HFF-Myc (cell line): ENCODE measurements around the gene GLIPR2.

Source experiments
- DNase-seq: peaks from one replicate; pipeline ENCODE4 v3.0.0-alpha.2; 2011; ENCODE audit warnings: low read depth; ENCODE audit errors: extremely low read depth
- H3K4me3 ChIP-seq: replicated peaks from 2 replicates; pipeline ENCODE4 v1.5.1; 2011; ENCODE audit warnings: low read depth, mild to moderate bottlenecking, control low read depth, low read length
- CTCF ChIP-seq: IDR thresholded peaks from 2 replicates; pipeline ENCODE4 v1.5.1; 2012; ENCODE audit warnings: mild to moderate bottlenecking, low read depth, low read length, control low read depth; ENCODE audit errors: missing control alignments

Gene GLIPR2

GRCh38 chr9:36120705-36121104 lies 15.8 kb upstream of the GLIPR2 start:
- no peak overlapping the region for H3K4me3 ChIP-seq
- TF ChIP-seq CTCF, result no peak
- no peak for DNase-seq

GRCh38 chr9:36121971-36122370 lies 14.6 kb upstream of the GLIPR2 start:
- no peak for TF ChIP-seq CTCF
- no peak overlapping the region for H3K4me3 ChIP-seq
- DNase-seq, result no peak

DNA sequence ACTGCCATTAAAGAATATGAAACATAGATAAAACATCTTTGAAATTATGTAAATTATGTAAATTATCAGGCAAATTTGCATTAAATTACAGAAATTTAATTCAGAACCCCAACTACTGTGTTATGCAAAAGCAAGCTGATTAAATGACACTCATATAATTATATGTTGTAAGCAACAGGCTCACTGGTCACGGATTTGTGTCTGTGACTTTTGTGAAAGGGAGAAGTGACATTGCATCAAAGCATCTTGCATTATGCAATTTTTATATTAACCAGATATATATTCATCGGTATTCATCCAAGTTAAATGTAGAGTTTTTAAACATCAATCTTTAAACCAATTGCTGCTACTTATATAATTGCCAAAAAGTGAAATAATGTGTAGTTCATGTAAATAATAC lies 13.0 kb upstream of the GLIPR2 start:
- no peak for TF ChIP-seq CTCF
- no peak overlapping the region for H3K4me3 ChIP-seq
- DNase-seq, result no peak

DNA sequence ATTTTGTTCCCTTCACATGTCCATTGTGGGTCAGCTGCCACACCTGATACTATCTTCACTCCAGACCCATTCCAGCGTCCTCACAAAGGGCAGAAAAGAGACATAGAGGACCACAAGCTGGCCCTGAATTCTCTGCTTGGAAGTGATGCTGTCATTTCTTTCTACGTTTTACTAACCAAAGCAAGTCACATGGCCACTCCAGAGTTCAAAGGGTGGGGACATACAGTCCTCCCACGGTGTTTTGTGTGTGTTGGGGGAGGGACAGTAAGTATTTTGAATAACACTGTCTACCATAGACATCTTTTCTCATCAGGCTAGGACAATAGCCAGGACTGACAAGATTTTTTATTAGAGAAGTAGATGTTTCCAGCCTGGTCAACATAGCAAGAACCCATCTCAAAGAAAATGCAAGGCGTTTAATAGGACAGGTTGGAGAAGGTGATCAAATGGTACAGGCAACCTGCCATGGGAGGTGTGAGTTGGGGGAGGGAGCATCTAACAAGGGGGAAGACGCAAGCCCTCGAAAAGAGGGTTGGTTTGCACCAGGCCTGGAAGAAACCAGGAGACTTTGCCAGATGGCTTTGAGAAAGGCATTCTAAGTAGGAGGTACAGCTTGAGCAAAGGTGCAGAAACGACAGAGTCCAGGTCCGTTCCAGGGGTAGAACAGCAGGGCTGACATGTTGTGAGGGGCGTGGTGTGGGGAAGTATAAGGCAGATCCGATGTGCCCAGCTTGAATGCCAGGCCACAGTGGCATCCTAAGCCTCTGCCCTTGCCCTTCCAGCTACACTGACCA lies 11.3 kb upstream of the GLIPR2 start:
- DNase-seq, result no peak
- no peak for TF ChIP-seq CTCF
- H3K4me3 ChIP-seq, result no peak overlapping the region

DNA sequence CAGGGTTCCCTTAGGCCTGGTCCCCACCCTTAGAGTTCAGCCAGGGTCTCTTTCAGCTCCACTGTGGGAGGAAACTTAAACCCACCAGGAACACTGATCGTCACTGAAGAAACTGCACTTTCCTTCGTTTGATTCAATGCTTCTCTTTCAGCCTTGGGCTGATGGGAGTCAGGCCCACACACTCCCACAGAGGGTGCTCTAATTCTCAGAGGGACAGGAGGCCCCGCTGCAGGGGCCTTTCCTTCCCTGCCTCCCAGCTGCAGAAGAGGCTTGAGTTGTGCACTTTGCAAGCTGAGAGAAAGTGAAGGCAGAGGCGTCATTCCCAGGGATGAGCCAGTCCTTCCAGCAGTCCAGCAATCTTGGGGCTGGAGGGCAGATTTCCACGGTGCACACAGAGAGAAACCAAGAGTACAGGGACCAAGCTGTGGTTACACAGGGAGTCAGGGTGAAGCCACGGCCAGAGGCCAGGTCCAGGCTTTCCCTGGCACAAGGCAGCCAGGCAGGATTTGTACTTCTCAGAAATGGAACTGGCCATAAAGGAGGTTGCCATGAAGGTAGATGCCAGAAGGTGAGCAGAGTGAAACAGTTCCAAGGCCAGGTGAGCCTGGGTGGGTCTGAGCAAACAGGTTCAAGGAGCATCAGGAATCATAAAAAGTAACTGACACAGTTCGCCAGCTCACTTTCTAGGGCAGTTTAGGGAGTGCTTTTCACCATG lies 10.4 kb upstream of the GLIPR2 start:
- DNase-seq, result no peak
- H3K4me3 ChIP-seq, result no peak overlapping the region
- no peak for TF ChIP-seq CTCF

DNA sequence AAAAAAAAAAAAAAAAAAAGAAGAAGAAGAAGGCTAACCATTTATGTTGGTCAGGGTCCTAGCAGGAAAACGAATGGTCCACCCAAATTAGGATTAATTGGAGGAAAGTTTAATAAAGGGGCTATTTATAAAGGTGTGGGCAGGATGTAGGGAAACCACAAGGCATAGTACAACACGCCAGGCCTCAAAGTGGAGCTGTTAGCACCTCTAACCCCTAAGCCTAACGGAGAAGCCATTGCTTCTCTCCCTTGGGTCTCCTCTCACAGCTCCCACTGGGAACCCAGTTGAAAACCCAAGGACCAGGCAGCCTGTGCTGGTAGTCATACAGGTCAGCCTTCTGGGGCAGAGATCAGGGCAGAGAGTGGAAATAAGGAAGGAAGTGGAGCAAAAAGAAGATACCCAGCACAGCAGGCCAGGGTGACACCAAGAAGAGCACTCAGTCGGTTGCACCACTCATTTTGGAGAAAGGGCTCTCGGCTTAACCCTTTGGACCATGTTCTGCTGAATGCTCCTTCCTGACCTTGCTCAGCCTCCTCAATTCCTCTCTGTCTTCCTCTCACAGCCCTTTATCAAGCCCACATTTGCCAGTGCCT lies 8.8 kb upstream of the GLIPR2 start:
- no peak for DNase-seq
- H3K4me3 ChIP-seq, result no peak overlapping the region
- no peak for TF ChIP-seq CTCF
